Activated B cell treated with CpG ODN at 0.5 μM for 24 hours (primary cell): ENCODE measurements around the gene PHACTR1. TPM values are rescaled to one million over a fixed set of nuclear protein-coding genes. Genes with fewer than 3 reads are reported as not detected.
A peak's percentile ranks its signal among the peaks of the same experiment; 100 is the strongest.

ENCODE experiments used
- ATAC-seq: fragments of 200-7000 bp; cut with Tn5 transposase; one replicate; pipeline ENCODE4 v1.10.0; 2021; ENCODE audit warnings: low read depth, mild to moderate bottlenecking, moderate library complexity
- CTCF ChIA-PET: fragments of 350-600 bp; sonication (Branson Sonifier 250); formaldehyde crosslinking; loops from one replicate; lab custom pipeline; 2021; ENCODE audit warnings: antibody characterized with exemption; lab: Charles Lee
- POLR2A ChIA-PET: fragments of 350-600 bp; sonication (Branson Sonifier 250); formaldehyde crosslinking; loops from one replicate; lab custom pipeline; 2021; ENCODE audit warnings: antibody characterized with exemption; lab: Charles Lee
- DNase-seq: peaks from one replicate; pipeline ENCODE4 v3.0.0; 2022
- H3K27ac Mint-ChIP-seq: one replicate; pipeline ENCODE4 v1.8.0; 2020; ENCODE audit warnings: mixed read lengths
- H3K27me3 Mint-ChIP-seq: one replicate; pipeline ENCODE4 v1.8.0; 2021; ENCODE audit warnings: mixed read lengths
- H3K36me3 Mint-ChIP-seq: one replicate; pipeline ENCODE4 v1.8.0; 2021; ENCODE audit warnings: low read depth, mixed read lengths
- H3K4me1 Mint-ChIP-seq: one replicate; pipeline ENCODE4 v1.8.0; 2021; ENCODE audit warnings: mixed read lengths
- H3K4me3 Mint-ChIP-seq: one replicate; pipeline ENCODE4 v1.8.0; 2020; ENCODE audit warnings: mild to moderate bottlenecking, mixed read lengths
- H3K9me3 Mint-ChIP-seq: one replicate; pipeline ENCODE4 v1.8.0; 2020; ENCODE audit warnings: mixed read lengths
- intact Hi-C: fragments of 100-400 bp; cut with micrococcal nuclease; formaldehyde crosslinking; loops from one replicate; pipeline ENCODE4 v1.15.1; 2024
- total RNA-seq: library from RNA; stranded (reverse); gene quantifications from 2 replicates; pipeline ENCODE4 v1.2.3, GENCODE V29; 2022
- TF ChIP-seq, protein P1 (sequence below): fragments of 200-600 bp; IDR thresholded peaks from one replicate; pipeline ENCODE4 v1.8.0; 2022; ENCODE audit warnings: antibody characterized with exemption, mild to moderate bottlenecking

PHACTR1 gene
- total RNA-seq, 1 donor from 2014 or later = 115 TPM

DNA sequence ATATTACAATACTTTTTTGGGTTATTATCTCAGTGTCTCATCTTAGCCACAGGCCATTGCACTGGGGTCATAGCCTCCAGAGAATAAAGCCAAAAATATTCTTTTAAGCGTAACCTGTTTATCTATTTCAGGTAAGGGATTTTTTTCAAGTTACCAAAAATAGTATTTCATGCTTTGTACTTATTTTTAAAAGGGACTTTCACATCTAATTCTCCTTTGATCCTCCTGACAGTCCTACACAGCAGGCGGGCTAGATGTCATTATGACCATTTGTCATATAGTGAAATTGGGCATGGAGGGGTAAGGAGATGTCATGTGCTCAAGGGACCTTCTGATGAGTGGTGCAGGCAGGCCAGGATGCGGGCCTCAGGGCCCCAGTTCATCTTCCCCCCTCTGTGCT lies 542.8 kb downstream of the PHACTR1 start:
- Mint-ChIP-seq H3K9me3 (peaks cover 5% of the 10 kb centered on the region), H3K4me1 (peaks cover 94% of the 10 kb centered on the region), H3K27ac (peak overlapping the region; percentile 75), H3K27me3 (no peaks in the 10 kb centered on the region), H3K36me3 (peaks cover 3% of the 10 kb centered on the region), H3K4me3 (peak overlapping the region; percentile 74)
- peak; percentile 45 for ATAC-seq
- ChIA-PET CTCF (interaction anchor here (1.0 to 1.5 kb wide), 2 partner anchors 18 to 64 kb away, joined by 6 read pairs; no protein-coding TSS in a partner anchor), POLR2A (interaction anchor here (4.9 to 5.2 kb wide), 3 partner anchors 13 to 69 kb away, joined by 27 to 101 read pairs (median 35); partner anchors contain the start of gene TBC1D7)
- TF ChIP-seq, protein P1, sequence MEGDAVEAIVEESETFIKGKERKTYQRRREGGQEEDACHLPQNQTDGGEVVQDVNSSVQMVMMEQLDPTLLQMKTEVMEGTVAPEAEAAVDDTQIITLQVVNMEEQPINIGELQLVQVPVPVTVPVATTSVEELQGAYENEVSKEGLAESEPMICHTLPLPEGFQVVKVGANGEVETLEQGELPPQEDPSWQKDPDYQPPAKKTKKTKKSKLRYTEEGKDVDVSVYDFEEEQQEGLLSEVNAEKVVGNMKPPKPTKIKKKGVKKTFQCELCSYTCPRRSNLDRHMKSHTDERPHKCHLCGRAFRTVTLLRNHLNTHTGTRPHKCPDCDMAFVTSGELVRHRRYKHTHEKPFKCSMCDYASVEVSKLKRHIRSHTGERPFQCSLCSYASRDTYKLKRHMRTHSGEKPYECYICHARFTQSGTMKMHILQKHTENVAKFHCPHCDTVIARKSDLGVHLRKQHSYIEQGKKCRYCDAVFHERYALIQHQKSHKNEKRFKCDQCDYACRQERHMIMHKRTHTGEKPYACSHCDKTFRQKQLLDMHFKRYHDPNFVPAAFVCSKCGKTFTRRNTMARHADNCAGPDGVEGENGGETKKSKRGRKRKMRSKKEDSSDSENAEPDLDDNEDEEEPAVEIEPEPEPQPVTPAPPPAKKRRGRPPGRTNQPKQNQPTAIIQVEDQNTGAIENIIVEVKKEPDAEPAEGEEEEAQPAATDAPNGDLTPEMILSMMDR = no peak
- DNase-seq = no peak
- intact Hi-C loops = loop anchor here (2.0 kb wide), 1 partner anchor 25 kb away; no protein-coding TSS in a partner anchor

DNA sequence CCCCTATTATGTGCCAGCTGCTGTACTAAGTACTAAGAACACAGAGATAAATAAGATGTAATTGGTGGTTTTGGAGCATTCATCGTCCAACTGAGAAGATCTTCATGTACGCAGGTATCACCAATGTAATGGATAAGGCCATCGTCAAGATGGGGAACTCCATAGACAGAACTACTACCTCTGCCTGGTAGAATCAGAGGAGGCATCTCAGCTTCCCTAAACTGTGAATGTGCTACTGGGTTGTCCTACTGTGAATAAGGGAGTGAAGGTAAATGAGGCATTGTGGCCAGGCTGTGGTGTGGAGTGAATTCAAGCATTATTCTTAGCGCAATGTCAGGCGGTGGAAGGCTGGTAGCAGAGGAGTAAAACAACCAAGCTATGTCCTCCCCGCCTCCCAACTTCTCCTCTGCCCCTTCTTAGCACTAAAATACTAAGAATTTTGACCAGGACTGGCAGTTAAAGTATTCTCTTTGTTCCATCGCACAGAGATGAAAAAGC lies 543.6 kb downstream of the PHACTR1 start:
- H3K27me3 Mint-ChIP-seq = no peaks in the 10 kb centered on the region
- peaks cover 90% of the 10 kb centered on the region for H3K4me1 Mint-ChIP-seq
- POLR2A ChIA-PET = interaction anchor here (1.7 to 5.2 kb wide), 6 partner anchors 12 to 68 kb away, joined by 6 to 101 read pairs (median 22); partner anchors contain the start of gene TBC1D7
- TF ChIP-seq, protein P1 = no peak
- H3K4me3 Mint-ChIP-seq = peak overlapping the region; percentile 74
- H3K9me3 Mint-ChIP-seq = peaks cover 5% of the 10 kb centered on the region
- H3K27ac Mint-ChIP-seq = peak overlapping the region; percentile 75
- intact Hi-C loops = no loop called here
- peaks cover 3% of the 10 kb centered on the region for H3K36me3 Mint-ChIP-seq
- ATAC-seq (no peak), DNase-seq (no peak)
- CTCF ChIA-PET = interaction anchor here (1.3 to 1.6 kb wide), 3 partner anchors 13 to 80 kb away, joined by 3 to 8 read pairs (median 4); no protein-coding TSS in a partner anchor

- ChIA-PET POLR2A (interaction anchor here (1.0 to 5.2 kb wide), 10 partner anchors 12 to 354 kb away, joined by 3 to 101 read pairs (median 6); partner anchors contain the start of genes NOL7 and TBC1D7), CTCF (interaction anchor here (1.0 to 1.6 kb wide), 6 partner anchors 12 to 79 kb away, joined by 3 to 8 read pairs (median 4); no protein-coding TSS in a partner anchor)
- TF ChIP-seq, protein P1 = no peak
- peak overlapping the region; percentile 74 for H3K4me3 Mint-ChIP-seq
- peak; percentile 6 for ATAC-seq
- peaks cover 3% of the 10 kb centered on the region for H3K36me3 Mint-ChIP-seq
- H3K4me1 Mint-ChIP-seq = peaks cover 92% of the 10 kb centered on the region
- intact Hi-C loops = loop anchor here (1.0 kb wide), 4 partner anchors 11 to 67 kb away; partner anchors contain the start of gene TBC1D7
- no peaks in the 10 kb centered on the region for H3K27me3 Mint-ChIP-seq
- no peak for DNase-seq
- H3K9me3 Mint-ChIP-seq = peaks cover 5% of the 10 kb centered on the region
- peak overlapping the region; percentile 75 for H3K27ac Mint-ChIP-seq
Measured at GRCh38 chr6:13260831-13261230, 544.3 kb downstream of the PHACTR1 start.

- DNase-seq (peak; percentile 57), ATAC-seq (peak; percentile 74)
- POLR2A ChIA-PET = interaction anchor here (0.7 to 5.2 kb wide), 11 partner anchors 11 to 354 kb away, joined by 3 to 101 read pairs (median 6); partner anchors contain the start of genes NOL7, SIRT5 and TBC1D7
- Mint-ChIP-seq H3K27ac (peak overlapping the region; percentile 75), H3K4me3 (peak overlapping the region; percentile 74), H3K4me1 (peaks cover 92% of the 10 kb centered on the region), H3K27me3 (no peaks in the 10 kb centered on the region), H3K9me3 (peaks cover 5% of the 10 kb centered on the region), H3K36me3 (peaks cover 3% of the 10 kb centered on the region)
- CTCF ChIA-PET = interaction anchor here (1.0 to 1.6 kb wide), 6 partner anchors 11 to 79 kb away, joined by 3 to 8 read pairs (median 4); no protein-coding TSS in a partner anchor
- intact Hi-C loops = loop anchor here (1.0 kb wide), 4 partner anchors 11 to 67 kb away; partner anchors contain the start of gene TBC1D7
- TF ChIP-seq, protein P1 = no peak
Measured at GRCh38 chr6:13261464-13261994, 545.0 kb downstream of the PHACTR1 start.
